Astrocyte (in vitro differentiated cells and primary cell): ENCODE data around the gene KAT2B.

Experiments
- CTCF ChIP-seq: IDR thresholded peaks from 2 replicates; pipeline ENCODE4 v1.5.1; 2011; ENCODE audit warnings: low read depth, mild to moderate bottlenecking, inconsistent platforms, low read length, moderate library complexity; ENCODE audit not compliant: insufficient read depth
- EZH2 ChIP-seq: IDR thresholded peaks from 2 replicates; pipeline ENCODE4 v1.6.1; 2012; ENCODE audit warnings: mild to moderate bottlenecking, low read length, inconsistent platforms; ENCODE audit not compliant: insufficient read depth

GRCh38 chr3:20056725-20057611 lies 16.7 kb downstream of the KAT2B start:
- TF ChIP-seq CTCF (no peak), EZH2 (no peak)
